Endothelial cell of umbilical vein (primary cell): ENCODE results near the gene CHAF1A.

Experiments
- POLR2AphosphoS5 ChIP-seq: IDR thresholded peaks from 2 replicates; pipeline ENCODE4 v1.6.1; 2012; ENCODE audit warnings: low read depth, mild to moderate bottlenecking, control low read depth, low read length, moderate library complexity; ENCODE audit not compliant: insufficient read depth
- TF ChIP-seq, protein P1 (sequence below), 2 donors: IDR thresholded peaks; 1 replicate in 1 of 2; 2 replicates in 1 of 2; pipeline ENCODE4 v1.5.1; 2011; ENCODE audit warnings: low read length in 2 of 2, mild to moderate bottlenecking in 2 of 2, moderate library complexity in 2 of 2, control low read depth in 1 of 2, inconsistent platforms in 1 of 2, low read depth in 1 of 2; ENCODE audit not compliant: insufficient read depth in 1 of 2; ENCODE audit errors: extremely low read depth in 1 of 2

DNA sequence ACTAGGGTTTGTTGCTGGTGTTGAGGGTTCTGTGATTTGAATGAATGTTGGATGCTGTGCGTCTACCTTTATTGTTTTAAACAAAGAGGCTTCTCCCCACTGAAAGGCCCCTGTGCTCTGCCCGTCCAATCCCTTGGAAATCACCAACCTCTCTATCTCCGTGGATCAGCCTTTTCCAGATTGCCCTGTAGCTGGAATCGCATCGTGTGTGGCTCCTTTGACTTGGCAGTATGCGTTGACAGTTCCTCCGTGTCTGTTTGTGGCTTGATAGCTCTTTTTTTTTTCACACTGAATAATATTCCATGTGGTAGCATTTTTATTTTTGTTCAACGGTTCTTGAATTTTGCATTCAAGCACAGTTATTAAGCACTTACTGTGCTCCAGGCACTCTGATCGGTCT, 32.0 kb downstream of the CHAF1A start:
- TF ChIP-seq POLR2AphosphoS5 = no peak
- TF ChIP-seq, protein P1, sequence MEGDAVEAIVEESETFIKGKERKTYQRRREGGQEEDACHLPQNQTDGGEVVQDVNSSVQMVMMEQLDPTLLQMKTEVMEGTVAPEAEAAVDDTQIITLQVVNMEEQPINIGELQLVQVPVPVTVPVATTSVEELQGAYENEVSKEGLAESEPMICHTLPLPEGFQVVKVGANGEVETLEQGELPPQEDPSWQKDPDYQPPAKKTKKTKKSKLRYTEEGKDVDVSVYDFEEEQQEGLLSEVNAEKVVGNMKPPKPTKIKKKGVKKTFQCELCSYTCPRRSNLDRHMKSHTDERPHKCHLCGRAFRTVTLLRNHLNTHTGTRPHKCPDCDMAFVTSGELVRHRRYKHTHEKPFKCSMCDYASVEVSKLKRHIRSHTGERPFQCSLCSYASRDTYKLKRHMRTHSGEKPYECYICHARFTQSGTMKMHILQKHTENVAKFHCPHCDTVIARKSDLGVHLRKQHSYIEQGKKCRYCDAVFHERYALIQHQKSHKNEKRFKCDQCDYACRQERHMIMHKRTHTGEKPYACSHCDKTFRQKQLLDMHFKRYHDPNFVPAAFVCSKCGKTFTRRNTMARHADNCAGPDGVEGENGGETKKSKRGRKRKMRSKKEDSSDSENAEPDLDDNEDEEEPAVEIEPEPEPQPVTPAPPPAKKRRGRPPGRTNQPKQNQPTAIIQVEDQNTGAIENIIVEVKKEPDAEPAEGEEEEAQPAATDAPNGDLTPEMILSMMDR (IDR thresholded peaks at IDR 0.05; ENCODE audit: extremely low read depth in 1 of 2, insufficient read depth in 1 of 2, low read depth in 1 of 2, low read length in 2 of 2) = no peak
